ENCODE measurements around the gene IFI44.

Gene IFI44

DNA sequence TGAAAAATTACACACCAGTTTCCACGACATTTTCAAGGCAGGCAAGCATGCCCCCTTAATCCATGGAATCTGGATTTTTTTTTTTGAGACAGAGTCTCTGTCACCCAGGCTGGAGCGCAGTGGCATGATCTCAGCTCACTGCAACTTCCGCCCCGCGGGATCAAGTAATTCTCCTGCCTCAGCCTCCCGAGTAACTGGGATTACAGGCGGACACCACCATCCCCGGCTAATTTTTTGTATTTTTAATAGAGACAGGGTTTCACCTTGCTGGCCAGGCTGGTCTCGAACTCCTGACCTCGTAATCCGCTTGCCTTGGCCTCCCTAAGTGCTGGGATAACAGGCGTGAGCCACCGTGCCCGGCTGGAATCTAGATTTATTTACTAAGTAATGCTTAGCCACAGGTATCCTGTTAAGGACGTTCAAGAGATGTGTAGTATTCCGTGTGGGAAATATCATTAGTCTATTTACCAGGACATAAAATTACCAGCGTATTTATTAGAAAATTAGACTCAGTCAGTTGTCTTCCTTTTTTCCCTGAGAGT lies 2.5 kb downstream of the IFI44 start:
- no peak for DNase-seq

DNA sequence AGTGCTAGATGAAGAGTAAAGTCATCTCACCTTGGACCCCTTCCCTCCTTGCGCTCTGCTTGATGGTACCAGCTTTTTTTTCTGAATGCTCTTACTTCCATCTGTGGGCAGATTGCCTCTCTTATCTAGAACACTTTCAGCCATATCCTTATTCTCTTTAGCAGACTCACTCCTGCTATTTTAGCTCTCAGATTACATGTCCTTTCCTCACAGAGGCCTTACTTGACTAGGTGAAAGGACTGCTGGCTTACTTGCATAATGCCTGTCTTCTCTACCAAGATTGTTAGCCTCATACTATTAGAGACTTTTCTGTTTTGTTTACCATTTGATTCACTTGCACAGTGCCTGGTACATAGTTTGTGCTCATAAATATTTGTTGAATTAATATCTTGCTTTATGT lies 9.3 kb downstream of the IFI44 start:
- no peak for DNase-seq

DNA sequence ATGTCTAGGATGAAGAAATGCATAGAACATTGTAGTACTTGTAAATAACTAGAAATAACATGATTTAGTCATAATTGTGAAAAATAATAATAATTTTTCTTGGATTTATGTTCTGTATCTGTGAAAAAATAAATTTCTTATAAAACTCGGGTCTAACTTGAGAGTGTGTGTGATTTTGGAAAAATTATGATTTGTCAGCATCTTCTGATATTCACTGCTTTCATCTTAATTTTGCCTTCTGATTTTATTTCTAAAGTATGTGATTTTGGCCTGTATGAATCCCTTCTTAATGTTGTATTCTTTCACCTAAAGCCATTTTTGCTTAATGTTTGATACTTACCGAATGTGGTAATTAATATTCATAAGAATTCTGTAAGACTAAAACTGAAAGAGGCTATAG lies 14.3 kb downstream of the IFI44 start:
- DNase-seq, result no peak

DNA sequence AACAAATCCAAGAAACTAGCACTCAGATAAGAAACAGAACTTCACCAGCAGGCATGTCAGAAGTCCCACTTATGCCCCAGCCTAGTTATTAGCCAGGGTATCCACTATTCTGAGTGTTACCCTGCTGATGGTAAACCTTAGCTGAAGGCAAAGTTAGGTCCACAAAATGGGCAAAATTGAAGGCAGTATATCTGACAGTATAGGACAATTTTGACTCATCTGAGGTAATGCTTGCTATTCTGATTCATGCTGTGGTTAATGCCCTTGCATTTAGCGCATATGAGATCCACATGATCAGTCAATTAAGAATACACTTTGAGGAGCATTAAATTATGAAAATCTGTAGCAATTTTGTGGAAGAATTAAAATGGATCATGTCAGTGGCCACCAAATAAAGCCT lies 15.1 kb downstream of the IFI44 start:
- DNase-seq, result no peak

DNA sequence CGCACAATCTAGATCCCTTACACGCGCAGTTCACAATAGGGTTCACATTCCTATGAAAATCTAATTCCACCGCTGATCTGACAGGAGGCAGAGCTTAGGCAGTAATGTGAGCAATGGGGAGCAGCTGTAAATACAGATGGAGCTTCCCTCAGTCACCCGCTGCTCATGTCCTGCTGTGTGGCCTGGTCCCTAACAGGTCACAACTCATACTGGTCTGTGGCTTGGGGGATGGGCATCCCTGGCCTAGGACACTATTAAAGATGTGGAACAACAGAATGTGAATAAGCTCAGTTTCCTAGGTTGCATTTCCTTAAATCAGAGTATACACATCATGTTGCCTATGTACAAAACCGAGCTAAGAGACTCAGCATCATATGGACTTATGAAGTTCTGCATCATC lies 16.2 kb downstream of the IFI44 start:
- no peak for DNase-seq

DNA sequence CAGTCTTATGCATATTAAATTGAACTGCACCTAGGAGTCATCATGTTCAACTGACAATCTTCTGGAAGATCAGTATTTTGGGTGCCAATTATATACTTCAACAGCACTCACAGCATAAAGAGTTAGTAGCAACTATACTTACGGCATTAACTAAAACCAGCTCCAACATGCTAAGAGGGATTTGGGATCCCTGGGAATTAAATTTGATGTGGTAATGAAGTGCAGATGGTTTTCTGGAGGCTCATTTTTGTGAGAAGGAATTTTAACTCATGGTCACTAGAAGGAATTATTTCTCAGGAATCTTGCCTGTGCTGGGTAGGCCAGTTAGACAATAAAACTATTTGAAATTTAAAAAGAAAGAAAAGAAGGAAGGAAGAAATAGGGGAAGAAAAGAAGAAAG lies 18.3 kb downstream of the IFI44 start:
- DNase-seq, result no peak

DNA sequence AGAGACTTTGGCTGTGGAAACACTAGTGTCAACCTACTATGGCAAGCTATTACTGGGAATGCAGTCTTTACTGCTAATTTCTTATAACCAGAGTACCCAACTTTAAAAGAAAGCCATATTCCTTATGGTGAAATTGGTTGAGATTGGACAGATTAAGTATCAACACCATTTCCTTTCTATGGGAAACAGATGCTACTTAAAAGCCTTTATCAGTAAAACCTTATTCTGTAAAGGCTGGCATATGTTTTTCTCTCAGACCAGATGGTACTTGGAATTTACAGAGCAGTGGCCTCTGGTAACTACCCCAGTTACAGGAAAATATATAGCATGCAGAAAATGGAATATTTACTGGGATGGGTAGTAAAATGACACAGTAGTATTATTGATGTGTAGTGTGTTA lies 18.8 kb downstream of the IFI44 start:
- no peak for DNase-seq

DNA sequence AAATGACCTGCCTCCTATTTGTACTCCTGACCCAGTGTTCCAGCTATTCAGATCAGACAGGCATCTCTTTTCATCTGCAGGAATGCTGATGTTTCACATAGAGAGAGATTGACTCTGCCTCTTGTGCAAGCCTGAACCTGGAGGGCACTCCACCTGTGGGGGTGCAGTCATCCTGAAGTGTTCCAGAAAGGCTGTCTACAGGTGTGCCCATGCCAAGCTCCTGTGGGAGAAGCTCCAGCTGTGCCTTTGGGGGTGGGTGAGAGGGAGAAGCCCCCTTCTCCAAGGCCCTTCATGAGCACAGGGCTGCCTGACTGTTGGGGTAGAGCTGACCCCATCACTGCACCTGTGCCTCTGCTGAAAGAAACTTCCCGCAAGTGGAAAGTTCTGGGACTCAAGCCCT lies 22.8 kb downstream of the IFI44 start:
- no peak for DNase-seq

DNA sequence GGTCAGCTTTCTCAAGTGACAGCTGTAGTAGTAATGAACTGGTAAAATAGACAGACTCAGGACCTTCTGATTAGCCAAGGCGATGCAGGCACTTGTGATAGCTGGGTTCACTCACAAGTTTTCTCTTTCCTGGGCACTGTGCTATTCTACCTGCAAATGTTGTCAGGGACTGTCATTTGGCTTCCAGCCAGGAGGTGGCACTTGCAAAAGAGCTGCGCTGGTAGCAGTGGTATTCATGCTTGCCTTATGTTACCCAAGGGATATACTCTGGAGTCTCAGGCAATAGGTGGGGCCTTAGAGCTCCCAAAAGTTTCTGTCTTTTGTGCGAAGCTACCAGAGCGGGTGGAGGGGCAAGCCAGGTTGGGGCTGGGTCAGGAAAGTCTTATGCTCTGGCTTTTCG lies 23.5 kb downstream of the IFI44 start:
- DNase-seq, result no peak

DNA sequence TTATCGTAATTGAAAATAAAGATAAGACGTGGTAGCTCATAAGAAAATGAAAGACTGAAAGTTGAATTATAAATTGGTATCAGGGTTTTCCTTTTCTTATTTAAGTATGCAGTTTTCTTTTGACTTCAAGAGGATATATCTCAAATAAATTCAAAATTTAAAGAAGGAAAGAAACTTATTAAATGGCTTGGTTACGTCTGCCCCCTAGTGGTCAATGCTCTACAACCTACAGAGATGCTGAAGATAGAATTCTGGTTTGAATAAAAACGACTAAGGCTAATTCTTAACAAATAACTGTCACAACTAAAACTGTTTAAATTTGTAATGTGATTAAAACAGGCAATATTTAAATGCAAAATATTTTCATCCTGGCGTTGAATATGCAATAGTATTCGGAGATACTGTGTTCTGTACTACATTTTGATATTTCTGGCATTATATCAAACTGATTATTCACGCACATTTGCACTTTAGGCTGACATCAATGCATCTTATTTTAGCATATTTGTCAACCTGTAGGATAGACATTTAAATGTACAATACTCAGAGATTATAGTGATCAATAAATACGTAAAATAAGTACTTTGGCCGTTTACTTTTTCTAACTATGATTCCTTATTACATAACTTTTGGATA lies 26.8 kb downstream of the IFI44 start:
- DNase-seq, result no peak

DNA sequence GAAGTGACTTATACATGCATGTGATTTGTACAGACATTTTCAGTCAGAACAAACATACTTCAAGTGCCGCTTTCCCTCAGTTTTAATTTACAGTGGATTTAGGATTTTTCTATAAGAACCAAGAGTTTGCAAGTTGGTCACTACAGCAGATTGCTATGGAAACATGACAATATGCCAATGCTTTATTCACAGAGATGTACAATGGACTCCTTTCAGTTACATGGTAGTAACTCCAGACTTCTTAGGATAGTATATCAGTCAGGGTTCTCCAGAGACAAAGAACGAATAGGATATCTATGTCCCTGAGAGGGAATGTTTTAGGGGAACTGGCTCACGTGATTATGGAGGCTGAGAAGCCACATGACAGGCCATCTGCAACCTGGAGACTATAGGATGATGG lies 27.4 kb downstream of the IFI44 start:
- DNase-seq, result no peak

DNA sequence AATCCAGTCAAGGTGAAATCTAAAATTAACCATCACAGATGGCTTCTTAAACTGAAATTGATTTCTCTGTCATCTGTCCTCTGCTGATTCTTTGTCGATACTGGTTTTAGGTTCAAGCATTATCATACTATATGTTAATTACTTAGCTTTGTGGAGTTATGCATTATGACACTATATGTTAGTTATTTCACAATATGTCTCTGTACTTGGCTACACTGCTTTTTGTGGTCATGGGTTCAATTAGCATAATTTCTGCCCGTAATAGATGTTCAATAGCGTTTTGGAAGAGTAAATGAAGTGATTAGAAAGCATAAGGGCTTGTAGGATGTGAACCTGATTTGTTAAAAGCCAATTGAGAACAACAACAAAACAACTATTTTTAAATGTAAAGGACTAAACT lies 28.2 kb downstream of the IFI44 start:
- no peak for DNase-seq

DNA sequence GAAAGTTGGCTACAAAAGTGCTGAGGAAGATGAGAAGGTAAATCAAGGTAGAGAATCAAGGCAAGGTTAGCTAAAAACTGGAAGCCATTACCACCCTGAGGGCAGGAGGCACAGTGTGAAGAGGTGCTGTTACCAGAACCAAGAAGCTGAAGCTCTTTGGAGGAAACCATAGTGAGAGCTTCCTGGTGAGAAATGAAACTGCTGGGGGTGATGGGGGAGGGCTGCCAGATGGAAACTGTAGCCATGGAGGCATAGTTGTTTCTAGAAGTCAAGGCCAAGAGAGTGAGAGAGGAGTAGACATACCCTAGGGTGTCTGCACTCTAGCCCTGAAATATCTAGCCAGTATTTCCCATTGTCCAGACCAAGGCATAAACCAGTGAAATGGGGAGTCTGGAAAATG lies 28.7 kb downstream of the IFI44 start:
- no peak for DNase-seq

DNA sequence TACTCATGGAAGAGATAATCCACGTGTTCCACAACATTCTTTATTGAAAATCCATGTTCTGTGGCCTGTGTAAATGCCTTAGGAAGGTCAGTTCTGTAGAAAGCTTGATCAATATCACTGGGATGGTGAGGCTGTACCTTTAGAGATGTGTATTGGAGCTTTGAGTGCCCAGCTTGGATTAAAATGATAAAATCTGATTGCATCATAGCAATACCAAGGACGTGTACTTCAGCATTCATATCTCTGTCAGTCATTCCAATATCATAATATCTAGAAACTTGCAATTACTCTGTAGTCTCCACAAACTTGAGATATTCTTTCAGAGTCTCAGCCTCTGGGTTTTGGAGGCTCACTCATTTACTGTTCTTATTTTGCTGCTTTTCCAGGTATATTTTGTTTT lies 31.6 kb downstream of the IFI44 start:
- DNase-seq, result no peak

DNA sequence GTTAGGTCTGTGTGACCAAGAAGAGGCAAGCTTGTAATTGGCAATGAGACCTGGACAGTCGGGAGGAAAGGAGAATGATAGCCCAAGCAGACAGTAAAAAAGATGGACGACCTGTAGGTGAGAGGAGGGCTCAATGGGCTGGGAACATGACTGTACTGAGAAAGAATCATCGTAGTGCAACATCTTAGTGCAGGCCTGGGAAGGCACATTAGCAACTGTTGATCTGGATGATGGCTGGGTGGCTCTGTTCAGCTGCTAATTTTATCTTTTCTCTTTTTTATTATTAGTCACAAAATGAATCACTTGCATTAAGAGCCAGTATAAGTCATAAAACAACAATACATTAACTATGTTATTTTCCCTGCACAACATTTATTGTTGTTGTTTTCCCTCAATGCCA lies 32.9 kb downstream of the IFI44 start:
- no peak for DNase-seq

DNA sequence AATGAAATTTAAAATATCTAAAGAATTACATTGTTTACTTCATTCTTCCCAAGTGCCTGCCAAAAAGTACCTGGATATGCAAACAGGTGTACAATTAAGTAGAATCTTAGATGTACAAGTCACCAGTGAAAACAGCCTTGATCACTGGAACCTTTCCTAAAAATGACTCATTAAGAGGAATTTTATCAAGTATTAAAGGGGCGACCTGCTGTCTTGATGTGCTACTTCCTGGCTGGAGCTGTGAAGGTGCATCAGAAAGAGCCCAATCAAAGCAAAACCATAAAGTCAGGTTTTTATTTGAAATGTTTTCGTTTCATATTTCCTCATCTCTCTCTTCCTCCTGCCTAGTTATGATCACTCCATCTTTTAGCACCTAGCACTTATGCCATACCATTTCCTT lies 33.4 kb downstream of the IFI44 start:
- DNase-seq, result no peak

DNA sequence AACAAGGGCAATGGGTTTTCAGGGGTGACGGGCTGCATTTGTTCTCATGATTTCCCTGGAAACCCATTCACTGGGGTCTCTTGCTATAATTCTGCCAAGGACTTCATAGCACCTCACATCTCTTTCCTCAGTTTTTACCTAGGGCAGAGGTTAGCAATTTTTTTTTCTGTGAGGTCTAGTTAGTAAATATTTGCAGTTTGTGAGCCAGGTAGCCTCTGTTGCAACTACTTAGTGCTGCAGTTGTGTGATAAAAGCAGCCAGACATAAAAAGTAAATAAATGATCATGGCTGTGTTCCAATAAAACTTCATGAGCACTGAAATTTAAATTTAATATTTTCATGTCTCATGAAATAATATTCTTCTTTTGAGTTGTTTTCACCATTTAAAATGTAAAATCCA lies 37.7 kb downstream of the IFI44 start:
- DNase-seq, result no peak

DNA sequence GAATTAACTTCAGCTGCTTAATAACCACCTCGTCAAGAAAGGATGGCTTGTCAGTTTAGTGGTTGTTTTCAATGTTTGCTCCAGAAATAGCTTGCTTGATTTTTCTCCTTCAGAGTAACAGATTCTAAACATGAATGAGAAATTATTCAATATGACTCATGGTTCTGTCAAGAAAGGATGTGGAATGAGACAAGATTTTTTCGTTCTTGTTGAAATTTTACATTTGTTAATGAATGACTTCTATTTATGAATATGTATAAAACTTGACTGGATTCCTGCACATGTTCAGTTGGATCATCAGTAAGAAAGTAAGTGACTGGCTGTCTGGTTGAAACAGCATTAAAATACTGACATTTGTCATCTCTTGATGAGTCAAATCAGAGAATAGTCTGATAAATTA lies 38.3 kb downstream of the IFI44 start:
- DNase-seq, result no peak

DNA sequence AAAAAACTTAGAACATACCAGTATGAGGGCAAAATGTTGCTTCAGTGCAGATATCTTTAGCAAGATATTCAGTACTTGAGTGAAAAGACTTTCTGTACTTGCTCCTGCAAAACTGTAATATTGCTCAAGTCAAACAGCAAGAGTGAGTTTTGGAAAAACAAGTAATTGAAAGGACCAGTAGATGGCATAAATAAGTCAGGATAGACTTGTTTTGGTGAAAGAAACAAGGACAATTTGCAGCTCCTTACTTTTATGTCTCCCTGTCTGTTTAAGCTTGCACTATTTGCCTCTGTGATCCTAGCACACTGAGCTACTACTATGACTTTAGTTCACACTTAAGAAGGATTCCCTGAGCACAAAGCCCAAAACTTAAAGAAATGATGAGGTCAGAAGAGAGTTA lies 39.1 kb downstream of the IFI44 start:
- no peak for DNase-seq

DNA sequence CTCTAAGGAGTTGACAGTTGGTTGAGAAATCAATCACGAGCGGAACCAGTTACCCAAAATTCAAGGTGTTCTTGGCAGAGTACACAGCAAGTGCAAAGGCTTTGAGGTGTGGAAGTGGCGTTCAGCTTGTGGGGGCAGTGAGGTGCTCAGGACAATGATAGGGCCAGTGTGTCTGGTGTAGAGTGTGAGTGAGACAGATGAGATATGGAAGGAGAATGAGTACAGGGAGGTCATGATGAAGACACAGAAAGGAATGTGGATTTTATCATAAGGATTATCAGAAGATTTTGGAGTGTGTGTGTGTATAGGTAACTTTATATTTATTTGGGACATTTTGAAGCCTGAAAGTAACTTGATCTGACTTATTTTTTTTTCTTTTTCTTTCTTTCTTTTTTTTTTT lies 40.9 kb downstream of the IFI44 start:
- DNase-seq, result no peak

DNA sequence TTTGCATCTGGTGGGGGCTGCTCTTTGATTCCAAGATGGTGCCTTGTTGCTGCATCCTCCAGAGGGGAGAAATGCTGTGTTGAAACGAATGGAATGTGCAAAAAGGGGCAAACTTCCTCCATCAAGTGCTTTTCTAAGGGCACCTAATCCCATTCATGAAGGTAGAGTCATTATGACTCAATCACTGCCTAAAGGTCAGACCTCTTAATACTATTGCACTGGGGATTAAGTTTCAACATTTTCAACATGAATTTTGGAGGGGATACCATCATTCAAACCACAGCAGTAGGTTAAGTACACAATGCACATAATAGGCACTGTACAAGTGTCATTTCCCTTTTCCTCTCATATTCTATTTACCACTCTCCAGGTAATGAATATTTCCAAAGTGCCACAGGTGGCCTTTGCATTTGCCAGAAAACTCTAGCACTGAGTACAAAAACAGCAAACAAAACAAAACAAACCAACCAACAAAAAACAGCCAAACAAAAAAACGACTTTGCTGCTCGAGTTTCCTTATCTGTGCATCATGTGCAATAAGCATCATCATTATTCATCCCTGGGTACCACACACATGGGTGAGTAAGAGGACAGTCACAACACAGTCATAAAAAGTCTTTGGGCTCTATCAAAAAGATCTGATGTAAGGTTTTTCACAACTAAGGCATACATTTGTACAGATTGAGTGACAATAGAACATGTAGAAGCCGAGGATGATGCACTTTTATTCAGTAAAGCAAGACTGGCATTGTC lies 42.5 kb downstream of the IFI44 start:
- DNase-seq, result no peak

DNA sequence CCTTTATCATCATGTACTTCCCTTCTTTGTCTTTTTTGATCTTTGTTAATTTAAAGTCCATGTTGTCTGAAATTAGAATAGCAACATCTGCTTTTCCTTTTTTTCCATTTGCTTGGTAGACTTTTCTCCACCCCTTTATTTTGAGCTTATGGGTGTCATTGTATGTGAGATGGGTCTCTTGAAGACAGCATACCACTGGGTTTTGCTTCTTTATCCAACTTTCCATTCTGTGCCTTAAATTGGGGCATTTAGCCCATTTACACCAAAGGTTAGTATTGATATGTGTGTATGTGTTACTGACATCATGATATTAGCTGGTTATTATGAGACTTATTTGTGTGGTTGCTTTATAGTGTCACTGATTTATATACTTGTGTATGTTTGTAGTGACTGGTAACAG lies 50.2 kb downstream of the IFI44 start:
- no peak for DNase-seq

DNA sequence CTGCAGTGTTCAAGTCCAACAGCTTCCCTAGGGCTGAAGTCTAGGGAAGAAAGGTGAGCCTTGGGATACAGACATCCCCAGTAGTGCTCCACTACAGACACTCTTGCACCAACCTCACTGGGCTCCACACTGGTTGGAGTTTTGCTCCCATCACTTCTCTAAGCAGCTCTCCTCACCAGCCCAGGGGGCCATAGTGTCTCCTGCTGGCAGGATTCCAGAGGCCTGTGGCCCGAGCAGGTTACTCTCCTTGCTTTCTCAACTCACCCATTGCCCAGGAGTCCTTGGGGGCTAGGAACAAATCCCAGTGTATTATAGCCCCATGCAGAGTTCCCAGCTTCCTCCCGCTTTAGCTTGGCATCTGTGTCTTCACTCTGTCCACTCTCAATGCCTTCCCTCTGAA lies 52.8 kb downstream of the IFI44 start:
- DNase-seq, result no peak

DNA sequence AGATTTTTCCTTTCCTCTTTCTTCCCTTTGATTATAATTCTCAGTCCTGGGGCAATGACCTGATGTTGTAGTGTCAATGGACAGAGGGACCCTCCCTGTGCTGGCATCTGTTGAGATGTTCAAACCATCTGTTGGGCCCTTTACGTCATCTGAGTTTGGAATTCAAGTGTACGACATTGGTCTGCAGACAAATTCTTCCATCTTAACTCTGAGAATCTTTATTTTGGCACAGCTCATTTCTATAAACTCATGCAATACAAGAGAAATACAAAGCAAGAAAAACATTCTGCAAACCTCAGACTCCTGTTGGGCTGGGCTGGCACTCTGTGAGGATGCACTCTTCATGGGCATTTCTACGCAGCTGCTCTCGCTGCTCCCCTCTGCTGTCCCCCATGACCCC lies 54.2 kb downstream of the IFI44 start:
- DNase-seq, result no peak

DNA sequence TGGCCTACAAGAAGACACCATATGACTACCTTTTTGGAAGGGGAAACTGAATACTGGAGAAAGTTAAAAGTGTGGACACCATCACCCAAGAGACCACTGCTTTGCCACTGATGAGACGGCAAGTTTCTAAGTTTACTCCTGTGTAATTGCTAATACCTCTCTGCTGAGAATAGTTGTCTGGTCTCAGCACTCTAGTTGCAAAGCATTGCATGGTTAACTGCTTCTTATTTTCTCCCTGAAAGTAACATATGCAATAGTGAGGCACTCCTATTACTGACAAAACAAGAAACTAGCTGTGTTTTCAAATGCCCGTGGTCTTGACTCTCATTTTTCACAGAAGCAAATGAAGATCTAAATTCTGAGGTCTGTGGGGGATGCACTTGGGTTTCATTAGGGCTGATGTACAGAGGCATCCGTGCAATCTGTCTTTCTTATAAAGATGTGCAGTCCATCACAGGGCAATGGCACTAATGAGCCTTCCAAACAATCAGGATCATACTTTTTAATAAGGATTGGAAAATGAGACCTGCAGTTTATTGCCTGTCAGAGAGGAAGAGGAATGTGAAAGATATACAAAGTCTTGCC lies 62.9 kb downstream of the IFI44 start:
- no peak for DNase-seq
